ENCODE results near the gene ACSBG1.

The ACSBG1 gene

GRCh38 chr15:78222745-78223395 lies 11.5 kb downstream of the ACSBG1 start:
- peak; percentile 37 for DNase-seq (ENCODE audit: low spot score)

GRCh38 chr15:78220713-78221112 lies 13.7 kb downstream of the ACSBG1 start:
- peak; percentile 1 for DNase-seq (ENCODE audit: low spot score)

GRCh38 chr15:78216276-78217104 lies 17.9 kb downstream of the ACSBG1 start:
- DNase-seq (ENCODE audit: low spot score): peak; percentile 48

- DNase-seq (ENCODE audit: low spot score): peak; percentile 2
Observed at GRCh38 chr15:78213956-78214355, 20.4 kb downstream of the ACSBG1 start.

GRCh38 chr15:78213425-78213750 lies 21.0 kb downstream of the ACSBG1 start:
- peak; percentile 46 for DNase-seq (ENCODE audit: low spot score)

GRCh38 chr15:78212546-78213424 lies 21.6 kb downstream of the ACSBG1 start:
- DNase-seq (ENCODE audit: low spot score): peak; percentile 66

GRCh38 chr15:78212008-78212407 lies 22.4 kb downstream of the ACSBG1 start:
- DNase-seq (ENCODE audit: low spot score): peak; percentile 49

GRCh38 chr15:78211189-78211921 lies 23.0 kb downstream of the ACSBG1 start:
- DNase-seq (ENCODE audit: low spot score): peak; percentile 22

- DNase-seq (ENCODE audit: low spot score): peak; percentile 11
Observed at GRCh38 chr15:78210349-78210717, 24.0 kb downstream of the ACSBG1 start.

- DNase-seq (ENCODE audit: low spot score): peak; percentile 22
Observed at GRCh38 chr15:78209646-78210348, 24.6 kb downstream of the ACSBG1 start.

- peak; percentile 51 for DNase-seq (ENCODE audit: low spot score)
Observed at GRCh38 chr15:78208887-78209645, 25.3 kb downstream of the ACSBG1 start.

GRCh38 chr15:78208341-78208844 lies 26.0 kb downstream of the ACSBG1 start:
- no peak for DNase-seq (ENCODE audit: low spot score)

- no peak for DNase-seq (ENCODE audit: low spot score)
Observed at GRCh38 chr15:78207641-78208340, 26.6 kb downstream of the ACSBG1 start.

- DNase-seq (ENCODE audit: low spot score): no peak
Observed at GRCh38 chr15:78207110-78207458, 27.3 kb downstream of the ACSBG1 start.

GRCh38 chr15:78206326-78207109 lies 27.8 kb downstream of the ACSBG1 start:
- DNase-seq (ENCODE audit: low spot score): no peak

GRCh38 chr15:78205856-78206255 lies 28.5 kb downstream of the ACSBG1 start:
- no peak for DNase-seq (ENCODE audit: low spot score)

GRCh38 chr15:78205337-78205736 lies 29.0 kb downstream of the ACSBG1 start:
- no peak for DNase-seq (ENCODE audit: low spot score)

- DNase-seq (ENCODE audit: low spot score): no peak
Observed at GRCh38 chr15:78204351-78205309, 29.7 kb downstream of the ACSBG1 start.
